MV-4-11 (cell line): ENCODE results near the gene SLAMF1.
"Not testable (repeated sequence)": the region's sequence is repeated elsewhere in the genome, so short reads cannot be mapped to it uniquely, and the experiment has no call there.

Experiments used
- DNase-seq: peaks from one replicate; lab custom pipeline; 2025; lab: John Stamatoyannopoulos, UW

The SLAMF1 gene

DNA sequence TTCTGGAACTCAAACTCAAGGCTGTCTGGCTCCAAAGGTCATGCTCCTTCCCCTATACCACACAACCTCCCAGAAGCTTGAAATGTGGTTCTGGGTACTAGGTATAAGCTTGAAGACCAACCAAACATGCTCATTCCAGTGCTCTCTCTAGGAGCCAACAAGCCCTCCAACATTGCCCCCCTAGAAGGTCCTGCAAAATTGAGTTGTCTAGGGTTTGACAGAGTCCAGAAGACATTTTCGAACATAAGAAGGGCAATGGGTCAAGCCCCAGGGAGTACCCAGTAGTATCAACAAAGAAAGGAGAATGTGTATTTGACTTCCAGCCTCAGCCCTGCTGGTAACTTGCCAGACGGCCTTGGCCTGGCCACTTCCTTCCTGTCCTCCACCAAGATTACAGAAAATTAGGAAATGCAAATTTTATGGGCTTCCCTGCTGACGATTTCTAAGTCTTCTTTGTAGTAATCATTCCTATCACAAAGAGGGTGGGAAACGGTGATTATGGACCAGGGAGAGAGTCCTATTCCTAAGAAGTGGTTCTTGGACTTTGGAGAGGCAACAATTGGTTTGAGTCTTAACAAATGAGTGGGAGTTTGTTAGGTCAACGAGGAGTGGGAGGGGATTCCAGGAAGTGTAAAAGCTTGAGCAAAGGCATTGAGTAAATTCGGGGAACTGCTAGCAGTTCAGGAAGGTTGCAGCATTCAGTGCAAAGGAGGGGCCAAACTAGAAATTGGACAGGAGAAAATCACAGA is 18.7 kb upstream of the SLAMF1 start:
- DNase-seq = peak; percentile 81

DNA sequence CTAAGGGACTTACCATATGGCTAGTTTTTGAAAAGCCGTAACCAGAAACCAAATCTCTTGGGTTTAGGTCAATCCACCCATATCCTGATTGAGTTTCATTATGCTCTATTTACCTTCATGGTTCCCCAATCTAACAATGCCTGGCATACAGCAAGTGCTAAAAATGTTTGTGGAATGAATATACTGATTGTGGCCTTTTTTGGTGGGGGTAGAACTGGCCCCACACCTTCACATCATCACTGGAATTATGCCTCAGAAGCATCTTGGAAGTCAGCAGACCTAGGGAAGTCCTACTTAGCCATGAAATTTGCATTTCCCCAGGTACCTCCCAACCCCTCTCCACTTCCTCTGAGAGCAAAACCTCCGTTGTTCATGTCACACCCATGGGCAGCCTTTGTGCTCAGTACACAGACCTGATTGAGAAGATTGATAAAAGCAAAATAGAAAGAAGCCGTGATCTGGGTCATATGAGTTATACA is 17.8 kb upstream of the SLAMF1 start:
- DNase-seq = no peak

DNA sequence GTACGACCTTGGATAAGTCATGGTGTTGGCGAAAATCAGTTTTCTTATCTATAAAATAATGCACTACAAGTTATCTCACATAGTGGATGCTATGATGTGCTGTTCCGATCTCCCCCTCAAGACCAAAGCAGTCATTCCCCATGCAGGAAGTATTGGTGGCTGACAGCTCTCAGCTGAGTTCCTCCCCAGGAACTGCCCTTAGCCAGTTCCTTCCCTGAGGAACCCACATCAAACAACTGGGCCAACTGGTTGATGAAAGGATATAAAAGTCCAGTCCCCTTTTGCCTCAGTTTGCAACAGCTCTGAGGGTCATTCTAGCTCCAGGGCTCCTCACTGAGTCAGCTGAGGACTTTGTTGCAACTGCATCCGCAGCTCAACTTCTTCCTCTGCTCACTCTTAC is 16.1 kb upstream of the SLAMF1 start:
- DNase-seq = peak; percentile 17

DNA sequence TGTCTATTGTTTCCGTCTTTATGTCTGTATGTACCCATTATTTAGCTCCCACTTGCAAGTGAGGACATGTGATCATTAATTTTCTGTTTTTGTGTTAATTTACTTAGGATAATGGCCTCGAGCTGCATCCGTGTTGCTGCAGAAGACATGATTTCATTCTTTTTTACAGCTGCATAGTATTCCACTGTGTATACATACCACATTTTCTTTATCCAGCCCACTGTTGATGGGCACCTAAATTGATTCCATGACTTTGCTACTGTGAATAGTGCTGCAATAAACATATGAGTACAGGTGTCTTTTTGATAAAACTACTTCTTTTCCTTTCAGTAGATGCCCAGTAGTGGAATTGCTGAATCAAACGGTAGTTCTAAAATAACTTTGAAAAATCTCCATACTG is 12.7 kb upstream of the SLAMF1 start:
- DNase-seq = no peak

DNA sequence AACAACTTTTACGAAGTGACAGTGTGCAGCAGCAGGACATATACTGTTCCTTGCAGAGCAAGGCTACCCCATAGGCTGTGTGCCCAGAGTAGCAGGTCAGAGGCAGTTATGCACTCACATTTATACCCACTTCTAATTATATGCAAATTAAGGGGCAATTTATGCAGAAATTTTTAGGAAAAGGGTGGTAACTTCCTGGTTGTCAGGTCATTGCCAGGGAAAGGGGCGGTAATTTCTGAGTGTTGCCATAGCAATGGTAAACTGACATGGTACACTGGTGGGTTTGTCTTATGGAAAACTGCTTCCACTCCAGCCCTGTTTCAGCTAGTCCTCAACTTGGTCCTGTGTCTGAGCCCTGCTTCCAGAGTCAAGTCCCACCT is 12.0 kb upstream of the SLAMF1 start:
- no peak for DNase-seq

DNA sequence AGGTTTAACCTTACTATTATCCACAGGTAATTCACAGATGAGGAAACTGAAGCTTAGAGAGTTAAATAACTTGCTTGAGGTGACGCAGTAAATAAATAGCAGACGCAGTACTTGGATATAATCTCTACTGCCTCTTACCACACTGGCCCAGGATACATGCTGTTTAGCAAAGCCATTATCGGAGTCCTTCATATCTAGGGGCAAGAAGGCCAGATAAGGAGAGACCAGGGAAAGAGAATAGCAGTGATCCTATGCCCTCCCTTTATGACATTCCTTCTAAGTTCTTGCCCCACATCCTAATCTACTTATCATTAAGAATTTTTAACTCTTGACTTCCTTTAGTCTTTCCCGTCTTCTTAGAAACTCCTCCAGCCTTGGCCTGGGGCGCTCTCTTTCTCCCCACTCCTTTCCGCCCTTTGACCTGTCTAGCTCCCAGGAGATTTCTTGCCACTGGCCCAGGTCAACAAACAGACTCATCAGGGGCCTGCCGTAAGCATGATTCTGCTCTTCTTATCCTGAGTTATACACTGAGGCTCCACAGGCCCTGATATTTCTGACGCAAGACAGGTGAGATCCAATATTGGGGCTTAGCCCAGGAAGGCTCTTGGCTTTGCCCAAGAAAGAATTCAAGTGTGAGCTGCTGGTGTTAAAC is 11.4 kb upstream of the SLAMF1 start:
- no peak for DNase-seq

DNA sequence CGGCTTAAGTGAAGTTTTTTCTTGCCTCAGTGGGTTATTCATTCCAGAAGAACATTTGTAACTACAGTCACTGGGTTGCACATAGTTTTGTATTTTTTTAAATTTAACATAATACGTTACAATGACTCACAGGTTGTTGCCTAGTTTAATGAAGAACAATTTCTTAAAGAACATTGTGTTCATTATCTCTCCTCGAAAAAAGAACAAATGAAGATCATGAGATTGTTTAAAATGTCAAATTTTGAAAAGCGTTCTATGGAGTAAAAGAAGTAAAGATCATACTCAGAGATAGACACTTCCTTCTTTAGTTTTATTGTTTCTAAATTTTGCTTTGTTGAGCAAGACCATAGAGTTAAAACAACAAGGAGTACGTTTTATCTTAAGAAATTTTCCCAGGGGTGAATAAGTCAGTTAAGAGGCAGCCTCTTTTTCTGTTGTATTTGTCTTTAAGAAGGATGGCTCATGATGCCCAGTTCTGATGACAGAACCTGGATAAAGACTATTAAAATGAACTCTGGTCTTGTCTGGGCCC is 10.5 kb upstream of the SLAMF1 start:
- peak; percentile 73 for DNase-seq

DNA sequence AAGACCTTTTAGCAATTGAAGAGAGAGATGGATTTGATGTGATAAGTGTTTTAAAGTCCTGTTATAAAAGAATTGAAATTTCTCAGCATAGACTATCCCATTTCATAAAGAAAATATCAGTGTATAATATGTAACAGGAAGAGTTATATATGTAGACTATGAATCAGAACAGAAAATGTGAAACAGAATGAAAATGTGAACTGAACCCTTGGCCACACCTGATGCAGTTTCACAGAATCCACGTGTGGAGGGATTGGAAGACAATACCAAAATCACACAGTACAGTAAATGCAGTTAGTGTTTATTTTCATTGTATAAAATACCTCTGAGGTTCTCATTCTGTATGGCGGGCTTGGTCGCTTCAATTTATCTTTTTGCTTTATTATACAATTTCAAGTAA is 9.9 kb upstream of the SLAMF1 start:
- DNase-seq = no peak

DNA sequence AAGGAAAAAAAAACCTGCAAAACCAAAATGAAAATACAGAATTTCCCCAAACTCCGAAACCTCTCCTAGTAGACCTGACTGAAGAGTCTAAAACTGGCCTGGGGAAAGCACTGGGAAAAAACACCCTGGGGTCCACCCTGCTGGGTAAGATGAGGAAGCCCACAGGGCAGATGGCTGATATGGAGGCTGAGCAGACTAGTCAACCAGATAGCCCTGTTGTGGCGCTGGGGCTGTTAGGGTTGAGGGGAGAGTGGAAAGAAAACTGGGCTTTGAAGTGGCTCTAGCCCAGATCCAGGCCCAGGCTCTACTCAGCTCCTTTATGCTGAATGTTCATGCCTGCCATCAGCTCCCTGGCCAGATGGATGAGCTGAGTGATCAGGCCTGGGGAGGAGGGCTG is 6.8 kb upstream of the SLAMF1 start:
- no peak for DNase-seq

DNA sequence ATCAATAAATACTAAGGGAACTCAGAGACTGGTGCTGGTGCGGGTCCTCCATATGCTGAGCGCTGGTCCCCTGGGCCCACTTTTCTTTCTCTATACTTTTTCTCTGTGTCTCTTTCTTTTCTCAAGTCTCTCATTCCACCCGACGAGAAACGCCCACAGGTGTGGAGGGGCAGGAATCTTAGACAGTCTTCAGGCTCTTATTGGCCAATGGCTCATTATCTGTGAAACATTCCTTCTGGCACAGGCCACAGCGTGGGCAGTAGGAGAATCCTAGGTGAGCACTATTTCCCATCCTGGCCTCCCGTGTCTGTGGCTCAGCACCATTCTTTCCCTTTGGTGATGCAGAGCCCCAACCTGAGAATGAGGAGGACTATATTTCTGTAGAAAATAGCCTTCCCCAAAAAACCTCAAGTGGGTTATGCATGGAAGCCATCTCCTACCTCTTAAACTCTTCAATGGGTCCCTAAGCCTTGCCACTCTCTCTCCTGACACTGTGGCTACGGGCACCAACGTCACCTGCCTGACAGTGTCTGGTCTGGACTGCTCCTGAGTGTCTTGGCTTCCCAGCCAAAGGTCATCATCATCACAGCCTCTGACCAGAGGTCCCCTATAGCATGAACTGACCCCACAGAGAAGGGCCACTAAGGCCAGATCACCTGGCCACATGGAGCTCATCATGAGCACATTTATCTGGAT is 6.2 kb upstream of the SLAMF1 start:
- DNase-seq = no peak

DNA sequence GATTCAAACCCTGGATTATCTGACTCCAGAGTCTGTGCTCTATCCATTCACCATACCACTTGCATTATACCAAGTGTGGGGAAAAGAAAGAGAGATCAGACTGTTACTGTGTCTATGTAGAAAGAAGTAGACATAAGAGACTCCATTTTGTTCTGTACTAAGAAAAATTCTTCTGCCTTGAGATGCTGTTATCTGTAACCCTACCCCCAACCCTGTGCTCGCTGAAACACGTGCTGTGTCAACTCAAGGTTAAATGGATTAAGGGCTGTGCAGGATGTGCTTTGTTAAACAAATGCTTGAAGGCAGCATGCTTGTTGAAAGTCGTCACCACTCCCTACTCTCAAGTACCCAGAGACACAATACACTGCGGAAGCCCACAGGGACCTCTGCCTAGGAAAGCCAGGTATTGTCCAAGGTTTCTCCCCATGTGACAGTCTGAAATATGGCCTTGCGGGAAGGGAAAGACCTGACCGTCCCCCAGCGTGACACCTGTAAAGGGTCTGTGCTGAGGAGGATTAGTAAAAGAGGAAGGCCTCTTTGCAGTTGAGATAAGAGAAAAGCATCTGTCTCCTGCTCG is 5.3 kb upstream of the SLAMF1 start:
- not testable (repeated sequence) for DNase-seq

DNA sequence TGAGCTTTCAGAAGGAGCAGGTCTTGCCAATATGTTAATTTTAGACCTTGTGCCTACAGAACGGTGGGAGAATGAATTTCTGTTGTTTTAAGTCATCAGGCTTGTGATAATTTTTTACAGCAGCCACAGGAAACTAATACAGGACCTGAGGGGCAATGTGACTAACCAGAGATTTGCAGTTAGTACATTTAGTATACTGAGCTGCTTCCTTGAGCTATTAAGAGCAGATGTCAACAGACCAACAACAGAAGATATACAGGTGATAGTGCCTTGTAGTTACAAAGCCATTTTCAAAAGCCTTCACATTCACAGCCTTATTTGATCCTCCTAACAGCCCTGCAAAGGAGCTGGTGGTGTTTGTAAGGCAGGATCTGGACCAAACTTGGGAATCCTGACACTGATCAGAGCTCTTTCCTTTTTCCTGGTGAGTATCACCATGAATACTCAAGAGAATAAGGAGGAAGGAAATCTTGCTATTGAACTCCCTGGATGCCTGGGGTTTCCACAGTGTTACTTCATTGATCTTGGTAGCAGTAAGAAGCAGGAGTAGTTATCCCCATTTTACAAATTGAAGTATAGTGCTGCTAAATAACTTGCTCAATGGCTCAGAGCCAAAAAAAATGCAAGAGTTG is 4.7 kb upstream of the SLAMF1 start:
- DNase-seq = no peak

DNA sequence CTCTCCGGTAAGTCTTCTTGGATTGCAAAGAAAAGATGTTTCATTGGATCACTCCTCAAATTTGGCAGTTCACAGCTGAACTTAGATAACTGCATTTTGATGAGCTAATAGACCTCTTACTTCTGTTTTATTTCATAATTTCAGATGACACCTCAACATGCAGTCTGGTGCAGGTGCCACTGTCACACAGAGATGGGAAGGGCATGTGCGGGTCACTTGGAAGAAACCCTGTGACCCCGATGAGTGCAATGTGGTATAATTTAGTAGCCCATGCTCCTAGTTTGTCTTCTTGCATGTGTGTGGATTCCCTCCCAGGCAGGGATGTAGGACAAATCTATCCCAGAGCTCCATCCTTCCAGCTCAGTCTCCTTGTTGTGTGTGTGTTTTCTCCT is 481 bp upstream of the SLAMF1 start:
- peak; percentile 44 for DNase-seq

DNA sequence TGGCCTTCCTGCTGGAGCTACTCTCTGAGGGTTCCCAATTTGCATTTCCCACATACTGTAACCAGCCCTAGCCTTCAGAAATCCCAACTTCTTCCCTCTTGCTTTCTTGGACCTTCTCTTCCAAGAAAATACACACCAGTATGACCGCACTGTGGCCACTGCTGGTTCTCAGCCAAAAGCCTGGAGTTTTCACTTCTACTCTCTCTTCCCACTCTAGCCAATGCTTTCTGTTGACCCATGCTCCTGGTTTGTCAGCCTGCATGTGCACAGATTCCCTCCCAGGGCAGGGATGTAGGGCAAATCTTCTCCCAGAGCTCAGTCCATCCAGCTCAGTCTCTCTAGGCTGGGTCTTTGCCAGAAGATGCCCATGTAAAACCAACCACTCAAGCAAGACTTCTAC is 664 bp downstream of the SLAMF1 start:
- DNase-seq = no peak

DNA sequence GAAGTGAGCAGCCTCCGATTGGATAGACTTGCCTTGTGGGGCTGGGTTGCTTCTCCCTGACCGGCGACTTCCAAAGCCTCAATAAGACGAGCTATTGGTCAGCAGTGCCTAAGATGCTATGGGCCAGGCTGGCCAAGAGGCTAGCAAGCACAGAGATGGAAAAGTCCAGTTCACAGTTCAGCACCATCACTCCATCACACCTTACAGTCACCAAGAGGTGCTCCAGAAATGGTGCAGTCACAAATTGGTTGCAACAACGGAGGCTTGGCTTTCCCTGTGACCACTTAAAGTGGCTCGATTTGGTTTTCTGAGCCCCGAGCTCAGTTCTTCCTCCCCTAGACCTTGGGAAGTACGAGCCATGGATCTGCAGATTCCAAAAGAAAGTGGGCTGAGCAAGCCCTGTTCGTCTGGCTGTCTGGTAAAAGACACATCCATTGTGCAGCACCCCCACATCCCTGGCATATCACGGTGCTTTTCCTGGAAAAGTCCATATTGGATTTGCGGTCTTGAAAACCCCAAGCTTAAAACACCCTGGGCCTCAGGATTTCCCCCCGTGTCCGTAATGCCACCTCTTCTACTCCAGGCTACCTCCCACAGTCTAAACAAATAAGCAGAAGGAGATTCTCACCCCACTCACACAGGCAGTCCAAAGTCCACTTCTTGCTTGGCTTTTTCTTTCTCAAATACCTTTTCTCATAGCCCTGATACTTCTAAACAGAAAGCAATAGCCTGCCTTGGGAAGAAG is 1.3 kb downstream of the SLAMF1 start:
- DNase-seq = no peak

DNA sequence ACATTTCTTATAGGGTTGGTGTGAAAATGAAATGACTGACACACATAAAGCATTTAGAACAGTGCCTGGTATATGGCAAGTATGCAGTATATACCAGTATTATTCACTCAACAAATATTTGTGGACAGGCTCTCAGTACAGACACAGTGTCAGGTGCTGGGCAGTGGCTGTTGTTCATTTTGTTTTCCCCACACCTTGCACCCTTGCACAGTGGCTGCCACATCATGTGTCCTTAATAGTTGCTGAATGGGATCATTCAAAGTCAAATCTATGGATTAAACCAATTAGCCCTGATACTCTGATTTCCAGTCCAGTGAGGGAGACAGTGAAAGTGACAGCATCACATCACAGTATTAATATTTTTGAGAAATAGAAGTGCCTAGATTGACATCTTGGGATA is 2.4 kb downstream of the SLAMF1 start:
- no peak for DNase-seq

DNA sequence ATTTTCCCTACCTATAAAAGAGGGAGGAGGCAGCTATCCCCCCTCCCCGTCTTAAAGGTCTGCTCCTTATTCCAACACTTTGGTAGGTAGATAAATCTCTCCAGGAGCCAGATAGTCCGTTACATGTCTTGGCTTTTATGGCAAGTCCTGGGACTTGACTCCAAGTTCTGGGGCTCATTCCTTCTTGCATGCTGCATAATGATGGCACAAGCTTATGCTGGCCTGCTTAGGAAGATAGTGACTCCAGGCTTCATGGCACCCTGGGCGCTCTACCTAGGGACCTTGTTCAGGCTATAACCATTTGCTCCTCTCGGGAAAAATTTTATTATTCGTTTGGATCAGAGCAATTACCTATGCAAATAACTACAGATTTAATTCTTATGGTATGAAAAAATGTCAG is 3.7 kb downstream of the SLAMF1 start:
- no peak for DNase-seq

DNA sequence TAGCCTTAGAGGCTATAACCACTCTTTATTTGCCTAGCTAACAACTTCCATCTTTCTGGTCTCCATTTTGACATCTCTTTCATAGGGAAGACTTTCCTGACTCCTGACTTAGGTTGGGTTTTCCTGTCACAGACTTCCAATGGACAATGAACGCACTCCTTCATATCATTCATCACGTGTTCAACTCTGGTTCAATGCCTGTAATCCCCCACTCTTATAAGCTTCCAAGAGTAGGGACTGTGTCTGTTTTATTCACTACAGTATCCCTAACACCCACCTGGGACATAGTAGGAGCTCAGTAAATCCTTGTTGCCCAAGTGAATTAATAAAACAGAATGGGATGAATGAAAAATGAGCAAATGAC is 4.6 kb downstream of the SLAMF1 start:
- DNase-seq = no peak

DNA sequence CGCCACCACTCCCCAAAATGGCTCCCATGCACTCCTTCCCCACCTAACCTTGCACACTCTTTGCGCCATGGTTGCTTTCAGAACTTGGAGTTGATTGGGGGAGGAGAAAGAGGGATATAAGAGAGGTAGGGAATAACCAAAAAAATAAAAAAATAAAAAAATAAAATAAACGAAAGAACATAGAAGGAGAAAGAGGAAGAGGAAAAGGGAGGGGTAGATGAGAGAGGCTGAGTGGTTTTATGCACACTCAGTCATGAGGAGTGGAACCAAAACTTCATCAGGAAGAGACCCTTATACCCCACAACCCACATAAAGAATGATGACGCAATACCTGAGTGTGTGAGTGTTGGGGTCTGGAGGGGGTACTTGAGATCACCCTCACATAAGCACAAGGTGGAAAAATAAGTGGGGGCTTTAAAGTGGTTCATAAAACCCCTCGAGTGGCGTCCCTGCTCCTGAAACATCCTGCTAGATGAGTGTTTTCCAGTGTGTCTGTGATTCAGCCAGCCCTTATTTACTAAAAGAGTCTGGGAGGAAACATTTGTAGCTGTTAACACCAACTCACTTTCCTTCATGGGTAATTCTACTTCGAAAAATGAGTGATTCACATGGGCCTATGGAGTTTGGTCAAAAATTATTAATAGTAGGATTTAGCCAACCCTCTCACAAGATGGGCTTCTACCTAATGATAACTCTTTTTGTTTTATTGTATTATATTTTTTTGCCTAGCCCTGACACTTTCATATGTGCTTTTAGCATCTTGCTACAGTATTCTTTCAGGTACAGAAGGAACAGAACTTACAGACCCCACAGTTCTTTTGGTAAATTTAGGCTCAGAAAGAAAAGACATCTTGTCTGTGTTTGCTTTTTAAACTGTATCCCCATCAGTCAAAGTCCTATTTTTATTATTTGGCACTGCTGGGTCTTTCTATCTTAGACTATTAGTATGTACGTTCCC is 5.2 kb downstream of the SLAMF1 start:
- peak; percentile 77 for DNase-seq
